GM19397 (cell line): ENCODE data around the gene ASPN.

Experiments
- ATAC-seq: cut with Tn5 transposase; IDR thresholded peaks from one replicate; pipeline ENCODE4 v1.9.1; 2021; ENCODE audit warnings: mild to moderate bottlenecking, moderate library complexity; ENCODE audit not compliant: unreplicated experiment

The ASPN gene

DNA sequence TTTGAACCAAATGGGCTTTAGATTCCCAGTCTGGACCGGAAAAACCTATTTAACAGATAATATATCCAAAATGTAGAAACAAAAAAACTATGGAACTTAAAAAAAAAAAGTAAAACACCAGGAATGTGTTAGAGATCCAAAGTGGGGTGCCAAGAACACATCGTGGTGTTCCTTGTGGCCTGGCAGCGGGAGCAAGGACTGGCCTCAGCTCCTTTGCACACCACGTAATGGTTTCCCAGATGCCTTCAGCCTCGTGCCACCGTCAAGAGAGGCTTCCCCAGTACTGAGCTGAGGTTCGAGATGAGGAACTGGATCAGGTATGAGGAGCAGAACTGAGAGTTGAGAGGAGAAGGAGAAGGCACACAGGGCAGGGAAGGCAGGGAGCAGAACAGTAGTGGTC, 3.5 kb downstream of the ASPN start:
- ATAC-seq = no peak

DNA sequence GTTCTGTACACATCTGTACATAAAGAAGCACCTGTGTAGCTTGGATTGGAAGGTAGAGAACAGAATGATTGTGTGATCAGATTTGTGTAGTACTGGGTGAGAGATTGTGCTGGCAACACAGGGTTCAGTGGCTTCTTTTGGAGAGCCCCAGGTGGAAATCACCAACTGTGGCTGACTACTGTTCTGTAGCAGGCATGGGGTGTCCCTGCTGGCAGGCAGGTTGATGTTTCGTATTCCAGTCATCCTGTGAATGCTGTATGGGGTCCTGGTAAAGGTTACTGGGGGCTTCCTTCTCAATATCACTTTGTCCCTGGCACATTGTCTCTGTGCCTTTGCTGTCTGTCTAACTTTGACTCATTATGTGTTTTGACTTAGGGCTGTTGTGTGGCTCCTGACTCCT, 5.3 kb downstream of the ASPN start:
- ATAC-seq = peak; percentile 64

GRCh38 chr9:92474587-92474986, 7.7 kb downstream of the ASPN start:
- no peak for ATAC-seq

DNA sequence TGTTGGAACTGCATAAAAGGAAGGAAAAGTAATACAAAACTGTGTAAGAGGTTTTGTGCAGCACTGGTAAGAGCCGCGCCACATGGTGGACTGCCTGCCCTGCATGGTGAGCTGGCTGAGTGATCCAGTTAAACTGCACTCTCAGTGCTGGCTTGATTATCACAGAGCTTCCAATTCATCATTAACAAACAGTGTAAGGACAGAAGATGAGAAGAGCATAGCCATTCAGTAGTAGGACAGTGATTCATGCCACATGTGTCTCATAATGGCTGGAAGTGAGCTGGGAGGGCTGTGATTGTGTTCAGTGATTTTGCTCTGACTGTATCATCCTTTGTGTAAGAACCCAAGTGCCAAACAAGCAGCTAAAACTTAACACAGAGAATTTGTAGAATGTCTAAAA, 14.1 kb downstream of the ASPN start:
- ATAC-seq = no peak

DNA sequence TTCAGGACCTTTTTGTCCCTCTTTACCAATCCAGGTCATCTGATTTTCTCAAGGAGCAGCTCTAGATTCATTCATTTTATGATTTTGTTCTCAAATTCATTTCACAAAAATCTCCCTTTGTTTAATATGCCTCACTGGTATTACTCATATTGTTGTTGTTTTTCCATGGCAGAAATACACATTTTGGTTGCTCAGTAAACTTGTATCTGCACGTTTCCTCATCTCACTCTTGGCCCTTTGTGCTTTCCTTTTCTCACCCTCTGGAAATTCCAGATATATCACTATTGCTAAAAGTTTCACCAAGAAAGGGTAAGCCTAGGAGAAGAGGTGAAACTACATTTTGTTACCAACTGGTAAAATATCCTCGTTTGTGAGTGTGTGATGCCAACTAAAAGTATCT, 14.8 kb downstream of the ASPN start:
- ATAC-seq = no peak

DNA sequence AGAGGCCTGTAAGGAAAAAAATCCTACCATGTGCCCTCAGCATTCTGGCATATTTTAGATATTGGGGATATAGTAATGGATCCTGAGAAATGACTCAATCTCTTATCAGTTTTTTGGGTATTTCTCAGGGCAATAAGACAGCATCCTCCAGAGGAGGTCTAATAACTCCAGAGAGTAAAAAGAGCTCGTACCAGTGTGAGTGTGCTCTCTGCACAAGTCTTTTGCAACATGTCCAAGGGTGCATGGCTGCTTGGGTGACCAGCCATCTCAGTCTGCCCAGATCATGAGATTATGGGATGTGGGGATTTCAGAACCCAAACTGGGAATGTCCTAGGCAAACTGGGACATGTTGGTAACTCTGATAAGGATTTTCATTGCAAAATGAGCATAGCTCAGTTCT, 15.3 kb downstream of the ASPN start:
- no peak for ATAC-seq

GRCh38 chr9:92463984-92464383, 18.3 kb downstream of the ASPN start:
- no peak for ATAC-seq

GRCh38 chr9:92463387-92463786, 18.9 kb downstream of the ASPN start:
- no peak for ATAC-seq

DNA sequence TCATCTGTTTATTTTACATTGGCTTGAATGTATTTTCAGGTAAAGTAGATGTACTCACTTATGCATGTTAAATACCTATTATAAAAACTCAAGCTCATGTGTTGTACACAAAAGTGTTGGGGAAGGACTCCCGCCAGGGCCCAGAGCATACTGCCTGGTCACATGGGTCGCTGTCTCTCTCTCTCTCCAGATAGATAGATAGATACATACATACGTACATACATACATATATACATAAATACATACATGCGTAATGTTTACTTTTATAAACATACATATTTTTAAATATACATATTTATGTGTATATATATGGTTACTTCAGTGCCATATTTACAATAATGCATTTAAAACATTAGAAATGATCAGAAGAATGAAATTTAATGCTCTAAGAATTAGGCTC, 24.7 kb downstream of the ASPN start:
- ATAC-seq = no peak

DNA sequence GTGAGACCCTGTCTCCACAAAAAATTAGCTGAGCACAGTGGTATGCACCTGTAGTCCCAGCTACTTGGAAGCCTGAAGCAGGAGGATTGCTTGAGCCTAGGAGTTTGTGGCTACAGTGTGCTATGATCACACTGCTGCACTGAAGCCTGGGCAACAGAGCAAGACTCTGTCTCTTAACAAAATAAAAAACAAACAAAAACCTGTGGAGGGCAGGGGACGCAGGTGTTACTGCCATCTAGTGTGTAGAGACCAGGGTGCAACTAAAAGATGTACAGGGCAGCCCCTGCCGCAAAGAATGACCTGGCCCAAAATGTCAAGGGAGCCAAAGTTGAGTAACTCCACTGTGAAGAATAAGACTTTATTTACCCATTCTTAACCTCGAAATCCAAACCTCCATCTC, 27.1 kb downstream of the ASPN start:
- ATAC-seq = no peak

GRCh38 chr9:92446536-92446935, 35.8 kb downstream of the ASPN start:
- ATAC-seq = no peak

DNA sequence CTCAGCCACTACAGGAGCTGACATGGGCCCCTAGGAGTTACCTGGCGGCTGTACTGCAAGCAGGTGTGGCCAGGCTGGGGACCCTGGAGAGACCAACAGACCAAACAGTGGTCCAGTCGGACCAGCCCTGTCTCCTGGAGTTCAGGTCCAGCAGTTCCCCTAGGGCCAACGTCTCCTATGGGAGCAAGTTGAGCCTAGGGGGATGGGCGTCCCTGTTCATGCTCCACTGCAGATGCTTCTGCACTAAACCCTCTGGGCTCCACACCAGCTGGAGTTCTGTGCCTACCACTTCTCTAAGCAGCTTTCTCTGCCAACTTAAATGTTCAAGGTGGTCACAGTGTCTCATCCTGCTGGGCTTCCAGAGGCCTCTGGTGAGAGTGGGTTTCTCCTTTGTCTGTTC, 37.5 kb downstream of the ASPN start:
- no peak for ATAC-seq

DNA sequence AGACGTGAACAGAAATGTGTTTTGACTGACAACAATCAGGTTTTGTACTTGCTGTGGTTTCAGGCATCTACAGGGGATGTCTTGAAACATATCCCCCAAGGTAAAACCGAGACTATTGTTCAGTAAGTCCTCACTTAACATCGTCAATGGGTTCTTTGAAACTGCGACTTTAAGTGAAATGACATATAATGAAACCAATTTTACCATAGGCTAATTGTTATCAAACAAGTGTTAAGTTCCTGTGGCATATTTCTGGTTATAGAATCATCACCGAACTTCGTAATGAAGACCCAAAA, 41.6 kb downstream of the ASPN start:
- no peak for ATAC-seq

GRCh38 chr9:92439921-92440750, 42.2 kb downstream of the ASPN start:
- ATAC-seq = no peak

- ATAC-seq = no peak
These were observed 43.3 kb downstream of the ASPN start for GRCh38 chr9:92438900-92439526.

DNA sequence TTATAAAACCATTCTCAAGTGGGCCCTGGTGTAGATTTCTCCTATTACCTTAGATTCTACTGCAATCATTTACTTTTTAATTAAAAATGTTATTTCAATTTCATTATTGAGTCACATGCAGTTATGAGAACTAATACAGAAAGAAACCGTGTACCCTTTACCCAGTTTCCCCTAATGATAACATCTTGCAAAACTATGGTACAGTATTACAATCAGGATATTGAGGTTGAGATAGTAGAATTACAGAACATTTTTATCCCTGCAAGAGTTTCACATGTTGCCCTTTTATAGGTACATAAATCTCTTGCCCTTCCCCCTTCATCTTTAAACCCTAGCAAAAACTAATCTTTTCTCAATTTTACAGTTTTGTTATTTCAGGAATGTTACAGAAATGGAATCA, 47.0 kb downstream of the ASPN start:
- ATAC-seq = no peak

DNA sequence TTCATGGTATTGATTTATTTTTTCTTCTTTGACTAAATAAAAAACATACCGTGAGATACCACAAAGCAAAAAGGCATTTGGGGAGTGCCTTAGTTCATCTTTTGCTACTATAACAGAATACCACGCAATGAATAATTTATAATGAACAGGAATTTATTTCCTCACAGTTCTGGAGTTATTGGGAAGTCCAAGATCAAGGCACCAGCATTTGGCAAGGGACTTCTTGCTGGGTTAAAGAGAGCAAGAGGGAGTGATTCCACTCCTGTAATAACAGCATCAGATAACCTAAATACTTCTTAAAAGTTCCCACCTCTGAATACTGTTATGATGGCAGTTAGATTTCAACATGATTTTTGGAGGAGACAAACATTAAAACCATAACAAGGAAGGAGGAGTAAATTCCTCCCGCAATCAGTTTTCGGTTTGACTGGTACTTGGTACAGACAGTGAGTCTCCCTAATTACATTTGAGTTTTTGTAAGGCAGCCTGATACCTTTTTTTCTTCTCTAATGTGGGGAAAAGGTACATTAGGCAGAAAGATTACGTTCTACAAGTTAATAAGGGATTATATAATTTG, 49.2 kb downstream of the ASPN start:
- no peak for ATAC-seq

DNA sequence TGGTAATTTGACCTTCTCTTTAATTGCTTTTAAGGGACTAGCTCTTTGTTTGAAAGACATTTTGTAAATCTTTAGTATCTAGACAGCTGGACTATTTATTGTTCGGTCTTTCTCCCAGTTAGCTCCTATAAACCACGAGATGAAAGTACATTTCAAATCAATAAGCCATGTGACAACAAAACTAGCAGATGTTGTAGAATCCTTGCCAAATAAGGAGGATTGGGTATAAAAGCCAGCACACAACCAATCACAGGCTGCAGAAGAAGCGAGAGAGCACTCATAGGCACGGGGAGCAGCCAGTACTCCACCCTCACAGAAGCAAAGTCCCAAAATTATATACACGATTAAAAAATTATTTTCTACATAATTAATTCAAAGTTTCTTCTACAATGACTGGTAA, 50.0 kb downstream of the ASPN start:
- ATAC-seq = no peak

DNA sequence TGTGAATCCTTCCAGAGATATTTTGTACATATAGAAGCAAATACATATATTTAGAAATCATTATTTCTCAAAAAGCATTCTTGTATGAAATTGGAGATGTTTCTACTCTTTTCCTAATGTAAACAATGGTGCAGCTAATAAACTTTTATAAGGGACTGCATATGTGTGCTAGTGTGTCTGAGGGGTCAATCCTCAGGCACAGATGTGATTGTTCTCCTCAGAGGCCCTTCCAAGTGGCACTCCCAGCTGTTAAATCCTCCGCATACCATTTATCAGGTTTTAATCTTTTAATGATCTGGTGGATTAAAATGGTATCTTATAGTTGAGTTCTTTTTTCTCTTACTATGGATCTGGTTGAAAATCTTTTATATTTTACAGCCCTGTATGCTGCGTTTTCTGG, 52.5 kb downstream of the ASPN start:
- no peak for ATAC-seq

- ATAC-seq = no peak
These were observed 55.7 kb downstream of the ASPN start for GRCh38 chr9:92426501-92427145.

GRCh38 chr9:92425474-92425873, 56.8 kb downstream of the ASPN start:
- ATAC-seq = no peak

GRCh38 chr9:92424340-92424739, 58.0 kb downstream of the ASPN start, which contains the start of gene OMD:
TSS of gene OMD (minus strand) at chr9:92424471. CDS start at chr9:92417558, 6,913 bp downstream.
- no peak for ATAC-seq
